ENCODE data around the gene RUBCNL.
"Not testable (repeated sequence)": the region's sequence is repeated elsewhere in the genome, so short reads cannot be mapped to it uniquely, and the experiment has no call there.

DNA sequence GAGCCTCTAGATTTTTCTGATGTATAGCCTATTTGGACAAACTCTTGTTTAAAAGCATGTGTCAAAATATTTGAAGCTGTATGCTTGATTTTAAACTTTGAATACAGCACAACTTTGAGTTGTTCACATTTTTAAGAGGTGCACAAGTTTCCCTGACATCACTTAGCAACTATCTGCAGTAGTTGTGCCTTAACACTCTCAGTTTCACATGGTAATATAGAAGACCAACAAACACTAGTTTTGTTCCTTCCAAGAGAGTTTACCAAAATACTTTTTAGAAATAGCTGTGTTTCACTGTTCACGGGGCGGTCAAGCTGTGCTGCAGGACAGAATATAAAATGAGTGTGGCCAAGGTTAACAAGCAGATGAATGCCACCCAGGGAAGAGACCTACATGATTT lies 42.5 kb upstream of the RUBCNL start:
- TF ChIP-seq POLR2AphosphoS5 (IDR thresholded peaks at IDR 0.05; ENCODE audit: borderline replicate concordance, low read depth, low read length); EZH2 (IDR thresholded peaks at IDR 0.05): not testable (repeated sequence)
